DMS153 (cell line): ENCODE measurements around the gene CCDC69.

Experiments used
- DNase-seq: peaks from one replicate; lab custom pipeline; 2025; lab: John Stamatoyannopoulos, UW

The CCDC69 gene

GRCh38 chr5:151164687-151165392 lies 59.1 kb downstream of the CCDC69 start:
- no peak for DNase-seq

- DNase-seq: no peak
These were observed 61.1 kb downstream of the CCDC69 start for GRCh38 chr5:151162776-151163175.

GRCh38 chr5:151159649-151160373 lies 64.1 kb downstream of the CCDC69 start:
- no peak for DNase-seq

GRCh38 chr5:151158287-151158661 lies 65.6 kb downstream of the CCDC69 start:
- no peak for DNase-seq

GRCh38 chr5:151157426-151158286 lies 66.2 kb downstream of the CCDC69 start, which contains the start of gene ANXA6:
Gene ANXA6, minus strand, starts transcription at chr5:151157779. Its CDS starts 9,878 bp downstream, at chr5:151147901.
- DNase-seq: no peak

GRCh38 chr5:151156507-151157420 lies 67.1 kb downstream of the CCDC69 start:
- no peak for DNase-seq

GRCh38 chr5:151155775-151156506 lies 68.0 kb downstream of the CCDC69 start:
- DNase-seq: no peak

- no peak for DNase-seq
These were observed 68.7 kb downstream of the CCDC69 start for GRCh38 chr5:151154931-151155774.

GRCh38 chr5:151153766-151154272 lies 70.1 kb downstream of the CCDC69 start:
- no peak for DNase-seq

- DNase-seq: no peak
These were observed 70.6 kb downstream of the CCDC69 start for GRCh38 chr5:151153300-151153699.

GRCh38 chr5:151151793-151152192 lies 72.1 kb downstream of the CCDC69 start:
- DNase-seq: no peak

GRCh38 chr5:151151263-151151660 lies 72.6 kb downstream of the CCDC69 start:
- no peak for DNase-seq

- DNase-seq: no peak
These were observed 73.2 kb downstream of the CCDC69 start for GRCh38 chr5:151150471-151151262.

- no peak for DNase-seq
These were observed 75.3 kb downstream of the CCDC69 start for GRCh38 chr5:151148583-151148982.

GRCh38 chr5:151147033-151147432 lies 76.9 kb downstream of the CCDC69 start:
- no peak for DNase-seq

GRCh38 chr5:151146061-151146460 lies 77.8 kb downstream of the CCDC69 start:
- no peak for DNase-seq

GRCh38 chr5:151144922-151145321 lies 79.0 kb downstream of the CCDC69 start:
- DNase-seq: no peak

GRCh38 chr5:151144275-151144674 lies 79.6 kb downstream of the CCDC69 start:
- no peak for DNase-seq

- DNase-seq: no peak
These were observed 80.2 kb downstream of the CCDC69 start for GRCh38 chr5:151143645-151144044.
